Skin of body (tissue), 2 donors: Measurements from ENCODE around the gene IFT27. TPM values are rescaled to one million over a fixed set of nuclear protein-coding genes. Genes with fewer than 3 reads are reported as not detected.
"Not testable (repeated sequence)": the region's sequence is repeated elsewhere in the genome, so short reads cannot be mapped to it uniquely, and the experiment has no call there.

Source experiments
- DNase-seq: peaks from one replicate; lab custom pipeline; 2025; lab: John Stamatoyannopoulos, UW
- total RNA-seq: library from RNA; depleted of rRNA; stranded (reverse); fragments of >200 nt; gene quantifications from one replicate; pipeline ENCODE4 v1.2.3, GENCODE V29; 2014

The IFT27 gene
- total RNA-seq, 1 donor from 2014 or later = 12.8 TPM

GRCh38 chr22:36744413-36744765, 31.5 kb downstream of the IFT27 start:
- no peak for DNase-seq

- no peak for DNase-seq
Observed at GRCh38 chr22:36743591-36744412, 32.1 kb downstream of the IFT27 start.

- DNase-seq = no peak
Observed at GRCh38 chr22:36743011-36743410, 32.9 kb downstream of the IFT27 start.

DNA sequence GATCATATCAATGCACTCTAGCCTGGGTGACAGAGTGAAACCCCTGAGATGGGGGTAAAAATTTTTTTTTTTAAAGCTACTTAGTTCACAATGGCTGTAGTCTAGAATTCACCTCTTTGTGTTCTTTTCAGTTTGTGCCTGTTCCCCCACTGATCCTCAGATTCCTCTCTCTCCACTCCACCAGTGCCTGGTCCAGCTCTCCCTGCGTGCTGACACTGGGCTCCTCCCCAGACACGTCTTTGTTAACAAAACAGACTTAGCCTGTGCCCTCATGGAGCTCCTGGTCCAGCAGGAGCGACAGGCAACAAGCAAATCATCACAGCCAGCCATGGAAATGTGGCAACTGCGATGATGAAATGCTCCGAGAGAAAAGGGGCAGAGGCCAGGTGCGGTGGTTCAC, 34.0 kb downstream of the IFT27 start:
- DNase-seq = no peak

GRCh38 chr22:36741204-36741793, 34.6 kb downstream of the IFT27 start:
- DNase-seq = no peak

DNA sequence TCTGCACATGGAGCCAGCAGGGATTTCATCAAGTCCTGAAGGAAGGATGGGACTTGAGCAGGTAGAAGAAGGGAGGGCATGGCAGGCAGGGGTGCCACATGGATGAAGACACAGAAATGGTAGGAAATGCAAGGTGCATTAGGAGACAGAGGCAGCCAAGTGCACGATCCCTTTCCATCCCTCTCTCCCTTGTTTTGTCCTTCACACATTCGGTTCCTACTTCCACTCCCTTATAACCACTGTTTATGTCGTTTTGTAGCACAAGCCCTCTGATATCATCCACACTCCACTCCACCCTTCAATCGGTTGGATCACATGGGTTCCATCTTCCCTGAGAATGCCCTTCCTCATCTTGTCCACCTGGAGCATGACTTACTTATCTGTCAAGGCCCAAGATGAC, 35.2 kb downstream of the IFT27 start:
- no peak for DNase-seq

DNA sequence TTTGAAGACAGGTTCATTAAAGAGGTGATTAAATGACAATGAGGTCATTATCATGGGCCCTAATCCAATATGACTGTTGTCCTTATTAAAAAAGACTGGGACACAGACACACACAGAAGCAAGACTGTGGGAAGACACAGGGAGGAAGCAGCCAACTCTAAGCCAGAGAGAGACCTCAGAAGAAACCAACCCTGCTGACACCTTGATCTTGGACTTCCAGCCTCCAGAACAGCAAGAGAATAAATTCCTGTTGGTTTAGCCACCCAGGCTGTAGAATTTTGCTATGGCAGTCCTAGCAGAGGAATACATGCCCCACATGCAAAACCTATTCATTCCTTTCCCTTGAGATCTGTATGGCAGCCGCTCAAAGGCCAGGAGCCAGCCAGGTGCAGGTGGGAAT, 36.7 kb downstream of the IFT27 start:
- no peak for DNase-seq

DNA sequence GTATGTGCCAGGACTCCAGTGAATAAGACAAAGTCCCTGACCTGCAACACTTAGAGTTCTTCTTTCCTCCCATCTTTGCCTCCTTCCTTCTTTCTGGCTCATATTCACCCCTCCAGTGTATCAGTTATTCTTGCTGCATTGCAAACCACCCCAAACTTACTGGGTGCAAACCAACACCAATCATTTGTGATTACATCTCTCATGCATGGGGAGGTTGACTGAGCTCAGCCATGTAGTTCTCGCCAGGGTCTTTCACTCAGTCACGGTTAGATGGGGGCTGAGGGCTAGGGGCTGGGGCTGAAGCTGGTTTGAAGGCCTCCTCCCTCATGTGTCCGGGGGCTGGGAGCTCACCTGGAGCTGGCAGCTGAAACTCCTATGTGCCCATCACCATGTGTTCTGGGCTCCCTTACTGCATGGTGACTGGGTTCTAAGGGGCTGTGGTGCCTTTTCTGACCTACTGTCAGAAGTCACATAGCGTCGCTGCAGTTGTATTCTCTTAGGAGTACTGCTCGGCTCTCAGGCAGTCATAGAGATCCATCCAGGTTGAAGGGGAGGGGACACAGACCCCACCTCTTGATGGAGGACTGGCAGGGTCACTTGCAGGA, 37.4 kb downstream of the IFT27 start:
- no peak for DNase-seq

- DNase-seq = no peak
Observed at GRCh38 chr22:36737776-36738175, 38.1 kb downstream of the IFT27 start.

DNA sequence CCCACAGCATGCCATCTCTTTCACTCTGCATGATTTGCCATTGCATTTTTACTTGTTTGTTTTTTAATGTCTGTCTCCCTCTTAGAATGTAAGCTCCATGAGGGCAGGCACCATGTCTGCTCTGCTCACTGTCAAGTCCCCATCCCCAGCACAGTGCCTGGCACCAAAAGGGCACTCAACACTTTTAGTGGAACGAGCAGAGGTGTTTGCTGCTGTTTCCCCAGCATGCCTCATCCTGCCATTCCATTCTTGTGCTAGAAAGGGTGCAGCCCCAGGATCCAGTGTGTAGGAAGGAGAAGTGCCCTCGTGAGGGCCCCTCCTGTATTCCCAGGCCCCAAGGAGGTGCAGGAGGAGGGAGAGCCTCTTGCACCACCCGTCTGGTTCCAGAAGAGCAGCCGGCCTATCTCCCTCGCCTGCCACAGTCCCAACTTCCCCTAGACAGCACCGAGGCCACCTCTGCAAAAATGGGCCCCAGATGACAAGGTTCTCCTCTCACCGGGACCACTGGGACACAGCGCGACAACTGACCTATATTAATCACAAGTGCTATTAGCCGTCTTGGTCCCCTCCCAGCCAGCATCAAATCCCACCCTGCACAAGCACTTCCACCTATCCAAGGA, 39.1 kb downstream of the IFT27 start:
- DNase-seq = no peak

DNA sequence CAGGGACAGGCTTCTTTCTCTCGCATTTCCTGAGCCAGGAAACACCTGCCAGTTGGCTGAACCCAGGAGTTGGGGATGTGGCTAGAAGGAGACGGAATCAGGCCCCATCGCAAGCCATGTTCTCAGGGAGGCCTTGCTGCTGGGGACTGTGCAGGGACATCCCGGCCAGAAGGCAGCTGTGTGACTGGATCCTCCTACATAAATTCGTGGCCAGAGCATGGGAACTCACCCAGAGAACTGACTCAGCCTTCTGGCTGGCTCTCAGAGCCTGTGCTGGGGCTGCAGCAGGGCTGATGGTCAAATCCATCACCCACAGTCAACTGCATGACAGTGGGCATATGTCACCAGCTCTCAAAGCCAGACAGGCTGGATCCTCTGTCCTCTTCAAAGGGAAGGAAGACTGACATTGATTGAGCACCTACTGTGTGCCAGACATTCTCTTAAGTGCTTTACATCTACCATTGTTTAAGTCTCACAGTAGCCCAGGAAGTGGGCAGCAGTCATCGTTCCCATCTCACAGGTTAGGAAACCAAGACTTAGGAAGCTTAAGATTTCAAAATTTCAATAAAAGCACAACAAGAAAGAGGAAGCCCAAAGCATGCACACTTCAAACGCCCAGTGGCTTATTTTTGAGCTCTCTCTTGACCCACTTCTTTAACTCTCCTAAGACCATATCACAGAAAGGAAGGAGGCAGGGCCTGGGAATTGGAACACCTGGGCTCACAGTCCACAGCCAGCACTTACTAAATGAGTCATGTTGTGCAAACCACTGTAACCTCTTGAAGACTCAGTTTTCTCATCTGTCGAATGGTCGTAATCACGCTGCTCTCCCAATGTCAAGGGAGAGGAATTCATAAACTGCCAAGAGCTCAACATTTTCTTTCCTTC, 41.5 kb downstream of the IFT27 start:
- no peak for DNase-seq

- no peak for DNase-seq
Observed at GRCh38 chr22:36733271-36733670, 42.6 kb downstream of the IFT27 start.

GRCh38 chr22:36732609-36733008, 43.3 kb downstream of the IFT27 start:
- DNase-seq = no peak

GRCh38 chr22:36731916-36732315, 44.0 kb downstream of the IFT27 start:
- DNase-seq = no peak

- DNase-seq = not testable (repeated sequence)
Observed at GRCh38 chr22:36731321-36731720, 44.6 kb downstream of the IFT27 start.

DNA sequence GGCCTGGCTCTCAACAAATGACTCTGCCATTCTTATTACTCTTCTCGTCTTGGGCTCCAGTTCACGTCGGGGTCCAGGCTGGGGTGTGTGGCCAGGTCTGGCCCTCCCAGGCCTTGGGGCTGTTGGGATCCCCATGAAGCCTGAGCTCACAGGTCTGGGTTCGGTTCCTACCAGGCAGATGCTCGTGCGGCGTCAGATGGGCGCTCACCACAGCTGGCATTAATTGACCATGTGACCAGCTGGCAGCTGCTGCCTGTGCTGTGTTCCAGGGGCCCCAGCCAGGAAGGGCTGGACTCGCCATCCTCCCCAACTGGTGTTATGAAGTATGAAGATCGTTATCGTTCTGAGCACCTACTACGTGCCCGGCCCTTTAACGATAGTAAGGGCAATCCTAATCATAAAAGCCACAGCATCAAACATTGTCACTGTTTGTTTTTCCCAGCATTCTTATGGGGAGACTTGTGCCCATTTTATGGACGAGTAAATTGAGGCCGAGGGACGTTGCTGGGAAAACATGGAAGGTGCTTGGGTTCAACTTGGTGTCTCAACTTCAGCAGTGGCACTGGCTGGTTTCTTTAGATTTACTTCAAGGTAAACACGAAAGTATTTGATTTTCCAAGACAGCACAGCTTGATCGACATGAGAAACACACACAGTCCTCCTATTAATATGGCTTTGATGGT, 45.6 kb downstream of the IFT27 start:
- no peak for DNase-seq

GRCh38 chr22:36729321-36729720, 46.6 kb downstream of the IFT27 start:
- DNase-seq = no peak

DNA sequence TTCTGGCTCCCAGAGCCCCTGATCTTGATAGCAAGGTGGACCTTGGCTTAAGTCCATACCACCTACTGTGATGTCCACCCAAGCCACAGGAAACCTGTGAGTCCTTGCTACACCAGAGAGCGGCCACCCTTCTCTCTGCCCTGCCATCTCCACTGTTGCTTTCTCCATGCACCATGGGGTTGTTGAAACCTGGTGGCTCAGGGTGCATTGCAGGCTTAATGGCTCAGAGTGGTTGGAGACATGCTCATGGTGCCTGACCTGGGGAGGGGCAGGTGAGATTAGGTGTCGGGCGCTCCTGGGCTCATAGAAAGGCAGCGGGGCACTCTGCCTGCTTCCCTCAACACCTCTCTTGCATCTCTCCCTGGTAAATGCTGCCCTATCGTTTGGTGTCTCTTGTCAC, 47.4 kb downstream of the IFT27 start:
- no peak for DNase-seq

- DNase-seq = no peak
Observed at GRCh38 chr22:36727927-36728488, 47.9 kb downstream of the IFT27 start.

DNA sequence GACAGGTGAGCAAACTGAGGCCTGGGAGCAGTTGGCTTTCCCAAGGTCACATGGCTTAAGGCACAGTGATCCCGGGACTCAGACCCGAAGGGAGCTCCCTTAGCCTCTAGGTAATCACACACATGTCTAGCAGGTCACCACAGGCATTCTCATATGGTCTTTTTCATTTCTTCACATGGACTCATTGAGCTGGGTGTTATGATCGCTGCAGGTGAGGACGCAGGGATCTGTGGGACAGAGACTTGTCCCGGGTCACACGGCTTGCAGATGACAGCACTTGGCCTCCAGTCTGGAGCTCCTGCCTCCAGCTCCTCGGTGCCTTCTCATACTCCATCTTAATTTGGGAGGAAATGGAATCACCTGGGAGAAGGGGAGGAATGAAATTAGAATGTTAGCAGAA, 48.8 kb downstream of the IFT27 start:
- no peak for DNase-seq

GRCh38 chr22:36726007-36726380, 49.9 kb downstream of the IFT27 start:
- no peak for DNase-seq
